Stimulated activated CD8-positive, alpha-beta memory T cell treated with anti-CD3 and anti-CD28 coated beads, Interleukin-2, amount 100 ng/mL, for 1 hour (primary cell): ENCODE data around the gene SP6.

ENCODE experiments used
- DNase-seq, 2 donors: peaks; one replicate each; pipeline ENCODE4 v3.0.0-alpha.2; 2020; ENCODE audit warnings: low read depth in 2 of 2

SP6 gene

GRCh38 chr17:47850692-47851573, at the start of gene SP6:
SP6 (minus strand) TSS chr17:47851163; CDS start chr17:47848429, 2,734 bp downstream.
- DNase-seq, result peak; percentile 36 to 53

GRCh38 chr17:47899643-47900042, 48.7 kb upstream of the SP6 start:
- no peak for DNase-seq

- DNase-seq, result no peak
These were observed 47.3 kb upstream of the SP6 start for GRCh38 chr17:47898241-47898640.

GRCh38 chr17:47897561-47897960, 46.6 kb upstream of the SP6 start:
- DNase-seq, result no peak

- no peak for DNase-seq
These were observed 45.9 kb upstream of the SP6 start for GRCh38 chr17:47896672-47897490.

- DNase-seq, result peak; percentile 97
These were observed 45.1 kb upstream of the SP6 start, which contains the start of gene SP2 for GRCh38 chr17:47895856-47896671. SP2 (plus strand) TSS chr17:47896236; CDS start chr17:47896287, 51 bp downstream.

- no peak for DNase-seq
These were observed 44.4 kb upstream of the SP6 start for GRCh38 chr17:47895347-47895855.

- DNase-seq, result no peak
These were observed 43.8 kb upstream of the SP6 start for GRCh38 chr17:47894498-47895346.

- no peak for DNase-seq
These were observed 40.7 kb upstream of the SP6 start for GRCh38 chr17:47891545-47892088.

- DNase-seq, result peak; percentile 87 to 88
These were observed 39.0 kb upstream of the SP6 start for GRCh38 chr17:47889734-47890529.

GRCh38 chr17:47888293-47888692, 37.3 kb upstream of the SP6 start:
- DNase-seq, result no peak

- no peak for DNase-seq
These were observed 34.2 kb upstream of the SP6 start for GRCh38 chr17:47884905-47885730.

GRCh38 chr17:47884427-47884740, 33.4 kb upstream of the SP6 start:
- no peak for DNase-seq

- DNase-seq, result no peak
These were observed 32.8 kb upstream of the SP6 start for GRCh38 chr17:47883589-47884426.

- DNase-seq, result no peak
These were observed 32.0 kb upstream of the SP6 start for GRCh38 chr17:47882695-47883588.

GRCh38 chr17:47882247-47882646, 31.3 kb upstream of the SP6 start:
- DNase-seq, result no peak
